GM21737 (cell line): ENCODE data around the gene LRRC18.

Source experiments
- ATAC-seq: cut with Tn5 transposase; IDR thresholded peaks from one replicate; pipeline ENCODE4 v1.9.1; 2021; ENCODE audit warnings: mild to moderate bottlenecking, moderate library complexity; ENCODE audit not compliant: unreplicated experiment

LRRC18 gene

GRCh38 chr10:48946891-48947500, 7.4 kb upstream of the LRRC18 start:
- no peak for ATAC-seq

- ATAC-seq, result no peak
Observed at GRCh38 chr10:48946332-48946731, 6.7 kb upstream of the LRRC18 start.

GRCh38 chr10:48945441-48946130, 5.9 kb upstream of the LRRC18 start:
- no peak for ATAC-seq

- ATAC-seq, result no peak
Observed at GRCh38 chr10:48944171-48944570, 4.5 kb upstream of the LRRC18 start.

- ATAC-seq, result no peak
Observed at GRCh38 chr10:48943096-48943495, 3.5 kb upstream of the LRRC18 start.

GRCh38 chr10:48941427-48942075, 1.9 kb upstream of the LRRC18 start:
- ATAC-seq, result no peak

- no peak for ATAC-seq
Observed at GRCh38 chr10:48940958-48941357, 1.3 kb upstream of the LRRC18 start.

GRCh38 chr10:48940372-48940771, 732 bp upstream of the LRRC18 start:
- ATAC-seq, result no peak

- ATAC-seq, result no peak
Observed at GRCh38 chr10:48938990-48939536, 577 bp downstream of the LRRC18 start.

GRCh38 chr10:48938281-48938680, 1.4 kb downstream of the LRRC18 start:
- no peak for ATAC-seq

- ATAC-seq, result no peak
Observed at GRCh38 chr10:48937796-48938195, 1.8 kb downstream of the LRRC18 start.

GRCh38 chr10:48935577-48935976, 4.1 kb downstream of the LRRC18 start:
- no peak for ATAC-seq

- ATAC-seq, result no peak
Observed at GRCh38 chr10:48934672-48935501, 4.8 kb downstream of the LRRC18 start.

- ATAC-seq, result no peak
Observed at GRCh38 chr10:48932831-48933664, 6.6 kb downstream of the LRRC18 start.

- ATAC-seq, result no peak
Observed at GRCh38 chr10:48931188-48931587, 8.5 kb downstream of the LRRC18 start.

GRCh38 chr10:48929413-48929990, 10.1 kb downstream of the LRRC18 start:
- no peak for ATAC-seq

GRCh38 chr10:48926764-48927540, 12.7 kb downstream of the LRRC18 start:
- no peak for ATAC-seq

GRCh38 chr10:48926255-48926654, 13.4 kb downstream of the LRRC18 start:
- ATAC-seq, result no peak

GRCh38 chr10:48924988-48925387, 14.7 kb downstream of the LRRC18 start:
- ATAC-seq, result no peak
